Activated CD4-positive, alpha-beta T cell treated with anti-CD3 and anti-CD28 coated beads for 36 hours (primary cell): ENCODE results near the gene TMEM31. TPM values are rescaled to one million over a fixed set of nuclear protein-coding genes. Genes with fewer than 3 reads are reported as not detected.
"Not testable (repeated sequence)": the region's sequence is repeated elsewhere in the genome, so short reads cannot be mapped to it uniquely, and the experiment has no call there.

Experiments used
- ATAC-seq: fragments of 200-7000 bp; cut with Tn5 transposase; one replicate; pipeline ENCODE4 v1.10.0; 2021; ENCODE audit warnings: mild to moderate bottlenecking, moderate library complexity
- CTCF ChIA-PET: fragments of 350-600 bp; sonication (Branson Sonifier 250); formaldehyde crosslinking; loops from one replicate; lab custom pipeline; 2021; ENCODE audit warnings: antibody characterized with exemption; lab: Charles Lee
- POLR2A ChIA-PET: fragments of 350-600 bp; sonication (Branson Sonifier 250); formaldehyde crosslinking; loops from one replicate; lab custom pipeline; 2021; ENCODE audit warnings: antibody characterized with exemption, inconsistent platforms; lab: Charles Lee
- DNase-seq: peaks from one replicate; pipeline ENCODE4 v3.0.0-alpha.2; 2020
- H3K27ac Mint-ChIP-seq: one replicate; pipeline ENCODE4 v1.8.0; 2021; ENCODE audit warnings: mixed read lengths
- H3K27me3 Mint-ChIP-seq: one replicate; pipeline ENCODE4 v1.8.0; 2021; ENCODE audit warnings: mixed read lengths
- H3K36me3 Mint-ChIP-seq: one replicate; pipeline ENCODE4 v1.8.0; 2021; ENCODE audit warnings: low read depth, mixed read lengths
- H3K4me1 Mint-ChIP-seq: one replicate; pipeline ENCODE4 v1.8.0; 2021; ENCODE audit warnings: mixed read lengths
- H3K4me3 Mint-ChIP-seq: one replicate; pipeline ENCODE4 v1.8.0; 2021; ENCODE audit warnings: mild to moderate bottlenecking, moderate library complexity, mixed read lengths
- H3K9me3 Mint-ChIP-seq: one replicate; pipeline ENCODE4 v1.8.0; 2021; ENCODE audit warnings: low read depth, mixed read lengths
- intact Hi-C, 2 experiments: fragments of 100-400 bp; cut with DNase I in 1 of 2; cut with micrococcal nuclease in 1 of 2; formaldehyde crosslinking; loops; one replicate each; pipeline versions ENCODE4 v1.14.2 to v1.15.1; 2022 to 2024; cut with DNase I, micrococcal nuclease
- total RNA-seq, 2 experiments: library from RNA; stranded (reverse); gene quantifications; one replicate each; pipeline ENCODE4 v1.2.3, GENCODE V29; 2021

TMEM31 gene
- total RNA-seq, 2 experiments from 2014 or later: 0.25 to 0.79 TPM

DNA sequence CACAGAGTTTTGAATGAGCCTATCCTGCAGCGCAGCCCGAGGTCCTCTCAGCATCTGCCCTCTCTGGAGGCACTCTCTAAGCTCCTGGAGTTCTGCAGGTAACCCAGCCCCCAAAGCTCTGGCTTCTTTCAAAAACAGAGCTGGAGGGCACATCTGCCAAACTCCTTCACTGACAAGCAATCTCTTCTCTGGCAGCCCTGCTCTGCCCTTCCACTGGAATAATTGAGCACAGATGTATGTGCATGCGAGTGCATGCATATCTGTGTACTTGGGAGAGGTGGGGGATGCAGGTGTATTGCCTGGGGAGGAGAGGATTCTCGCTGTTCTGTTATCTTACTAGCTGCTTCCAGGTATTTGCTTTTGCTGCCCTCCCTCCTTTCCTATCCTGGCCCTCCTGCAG, 43.7 kb downstream of the TMEM31 start:
- DNase-seq: no peak
- Mint-ChIP-seq H3K4me1 (no peaks in the 10 kb centered on the region), H3K27me3 (no peaks in the 10 kb centered on the region), H3K9me3 (peaks cover 2% of the 10 kb centered on the region), H3K4me3 (no peak overlapping the region), H3K36me3 (peaks cover 2% of the 10 kb centered on the region), H3K27ac (no peak overlapping the region)
- ATAC-seq: no peak
- intact Hi-C loops: no loop called here
- POLR2A ChIA-PET: no interaction called here
- CTCF ChIA-PET: no interaction called here

DNA sequence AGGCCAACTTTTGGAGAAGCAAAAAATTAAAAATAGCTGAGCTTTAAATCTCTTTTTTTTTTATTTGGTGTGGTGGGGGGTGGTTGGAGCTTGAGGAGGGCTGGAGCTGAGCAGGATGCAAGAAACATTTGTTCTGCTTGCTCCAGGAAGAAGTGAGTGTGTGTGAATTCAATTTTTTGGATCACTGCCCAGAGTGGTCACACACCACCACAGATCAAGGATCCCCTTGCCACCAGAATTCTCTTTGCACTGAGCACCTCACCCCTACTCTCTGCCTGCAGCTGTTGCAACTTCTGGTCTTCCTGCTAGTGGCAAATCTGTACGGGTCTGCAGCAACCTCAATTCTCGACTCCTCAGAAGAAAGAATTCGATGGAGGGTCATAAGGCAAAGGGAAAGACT, 46.0 kb downstream of the TMEM31 start:
- Mint-ChIP-seq H3K9me3 (peaks cover 2% of the 10 kb centered on the region), H3K27me3 (no peaks in the 10 kb centered on the region), H3K36me3 (peaks cover 2% of the 10 kb centered on the region), H3K4me3 (no peak overlapping the region), H3K4me1 (no peaks in the 10 kb centered on the region), H3K27ac (no peak overlapping the region)
- intact Hi-C loops: no loop called here
- DNase-seq (no peak), ATAC-seq (no peak)
- CTCF ChIA-PET: no interaction called here
- POLR2A ChIA-PET: no interaction called here

DNA sequence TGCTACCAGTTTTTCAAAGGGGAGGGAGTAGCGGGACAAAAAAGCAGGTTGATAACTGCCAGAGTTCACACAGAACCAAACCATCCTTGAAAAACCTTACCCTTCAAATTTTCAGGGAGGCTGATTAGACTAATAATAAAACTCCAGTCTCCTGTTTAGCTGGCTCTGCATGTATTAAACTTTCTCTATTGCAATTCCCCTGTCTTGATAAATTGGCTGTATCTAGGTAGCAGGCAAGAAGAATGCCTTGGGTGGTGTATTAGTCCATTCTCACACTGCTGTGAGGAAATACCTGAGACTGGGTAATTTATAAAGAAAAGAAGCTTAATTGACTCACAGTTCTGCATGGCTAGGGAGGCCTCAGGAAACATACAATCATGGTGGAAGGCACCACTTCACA, 47.8 kb downstream of the TMEM31 start:
- peaks cover 2% of the 10 kb centered on the region for H3K9me3 Mint-ChIP-seq
- H3K27ac Mint-ChIP-seq: no peak overlapping the region
- no peaks in the 10 kb centered on the region for H3K4me1 Mint-ChIP-seq
- peaks cover 2% of the 10 kb centered on the region for H3K36me3 Mint-ChIP-seq
- ATAC-seq: no peak
- ChIA-PET POLR2A (no interaction called here), CTCF (no interaction called here)
- H3K4me3 Mint-ChIP-seq: no peak overlapping the region
- H3K27me3 Mint-ChIP-seq: no peaks in the 10 kb centered on the region
- intact Hi-C loops: no loop called here
- no peak for DNase-seq

DNA sequence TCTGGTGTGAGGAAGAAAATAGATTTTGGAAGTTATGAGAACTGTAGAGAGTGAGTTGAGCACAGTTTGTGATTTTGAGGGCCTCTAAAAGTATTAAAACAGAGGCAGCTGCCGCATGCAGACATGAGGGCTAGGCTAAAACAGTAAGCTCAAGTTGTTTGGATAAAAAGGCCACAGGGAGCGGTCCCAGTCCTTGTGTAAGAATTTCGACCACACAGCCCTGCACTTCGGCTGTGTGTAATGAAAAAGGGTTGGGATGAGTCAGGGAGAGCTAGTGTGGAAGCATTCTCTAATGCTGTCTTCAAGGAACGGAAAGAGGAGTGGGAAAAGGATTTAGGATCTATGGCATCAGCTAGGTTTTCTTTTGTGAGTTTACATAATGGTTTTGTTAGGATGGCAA, 52.8 kb downstream of the TMEM31 start:
- H3K27me3 Mint-ChIP-seq, POLR2A ChIA-PET, H3K9me3 Mint-ChIP-seq, H3K4me1 Mint-ChIP-seq, ATAC-seq, H3K36me3 Mint-ChIP-seq, H3K27ac Mint-ChIP-seq, CTCF ChIA-PET, DNase-seq, intact Hi-C loops, H3K4me3 Mint-ChIP-seq: not testable (repeated sequence)

Other genes with a start within 250 kb of the TMEM31 start
- gene RAB40A, start 191.4 kb upstream of the TMEM31 start, total RNA-seq: under 1 TPM; 0.12 to 0.18 TPM
- 10 to 100 TPM; 17.1 to 18.5 TPM for gene TCEAL4, start 125.4 kb upstream of the TMEM31 start, total RNA-seq
- 1 to 10 TPM; 5.1 to 7.3 TPM for gene TCEAL3, start 102.9 kb upstream of the TMEM31 start, total RNA-seq
- gene TCEAL1, start 81.9 kb upstream of the TMEM31 start, total RNA-seq: 1 to 10 TPM; 5.9 to 8.7 TPM
- 100 to 1,000 TPM; 239 to 257 TPM for gene MORF4L2, start 24.2 kb upstream of the TMEM31 start, total RNA-seq
- not detected for gene PLP1, start 65.9 kb downstream of the TMEM31 start, total RNA-seq
- gene RAB9B, start 121.3 kb downstream of the TMEM31 start, total RNA-seq: under 1 TPM; 0.37 to 0.48 TPM